K562 (cell line): ENCODE measurements around the gene SNTG2. TPM values are rescaled to one million over a fixed set of nuclear protein-coding genes. Genes with fewer than 3 reads are reported as not detected.

Experiments
- ATAC-seq: fragments of 200-7000 bp; cut with Tn5 transposase; 3 replicates; pipeline ENCODE4 v1.9.1; 2020; ENCODE audit warnings: moderate library complexity
- BruUV-seq: library from RNA; stranded (reverse); fragments of 400-500 nt; replicated peaks from 2 replicates; lab custom pipeline; 2021; lab: Mats Ljungman, UMichigan
- CTCF ChIA-PET: fragments of 300-600 bp; formaldehyde crosslinking; extraction: SDS; loops from one replicate; lab custom pipeline; 2021; ENCODE audit warnings: low intra/inter-chr PET ratio; lab: Yijun Ruan, JAX
- POLR2A ChIA-PET: fragments of 300-600, 350-650 bp; sonication (Branson Sonifier 250); formaldehyde crosslinking; extraction: SDS; loops from one replicate; lab custom pipeline; 2021; ENCODE audit warnings: antibody characterized with exemption, inconsistent platforms; lab: Yijun Ruan, JAX
- DNase-seq, 4 experiments: peaks; one replicate each; pipeline versions ENCODE4 v3.0.0 to v3.0.0-alpha.2; 2011 to 2018; ENCODE audit warnings: low spot score in 3 of 4, mixed read lengths in 3 of 4; ENCODE audit errors: extremely low read depth in 1 of 4
- FAIRE-seq: peaks from 2 replicates; lab custom pipeline; 2011; peaks lifted over from hg19 to GRCh38; lab: Jason Lieb, UNC
- H2AFZ ChIP-seq: 2 replicates; pipeline ENCODE4 v1.6.0; 2011; ENCODE audit warnings: low read depth, low read length, control low read depth, inconsistent platforms
- H3K27ac ChIP-seq: fragments of 200-600 bp; 3 replicates; pipeline ENCODE4 v1.8.0; 2011; ENCODE audit warnings: low read depth, mild to moderate bottlenecking, control low read depth, inconsistent platforms, low read length, moderate library complexity, mixed read lengths; ENCODE audit errors: extremely low read depth
- H3K27me3 ChIP-seq, 2 experiments: fragments of 300-600 bp in 1 of 2; 2 replicates in 1 of 2; 3 replicates in 1 of 2; pipeline versions ENCODE4 v1.6.0 to v1.8.0; 2011; ENCODE audit warnings: inconsistent platforms in 2 of 2, low read length in 2 of 2, mild to moderate bottlenecking in 1 of 2, mixed read lengths in 1 of 2, moderate library complexity in 1 of 2; ENCODE audit not compliant: control insufficient read depth in 2 of 2, insufficient read depth in 2 of 2
- H3K36me3 ChIP-seq: fragments of 300-600 bp; 3 replicates; pipeline ENCODE4 v1.8.0; 2011; ENCODE audit warnings: mild to moderate bottlenecking, low read length, inconsistent platforms; ENCODE audit not compliant: control insufficient read depth, insufficient read depth
- H3K4me1 ChIP-seq, 2 experiments: fragments of 200-600 bp in 1 of 2; replicated peaks in 1 of 2; 2 replicates in 1 of 2; 3 replicates in 1 of 2; pipeline versions ENCODE4 v1.5.1 to v1.8.0; 2011; ENCODE audit warnings: inconsistent platforms in 2 of 2, low read length in 2 of 2, mild to moderate bottlenecking in 1 of 2, mixed read lengths in 1 of 2, moderate library complexity in 1 of 2; ENCODE audit not compliant: control insufficient read depth in 2 of 2, insufficient read depth in 2 of 2
- H3K4me2 ChIP-seq: 2 replicates; pipeline ENCODE4 v1.6.1; 2011; ENCODE audit warnings: low read length, control low read depth, inconsistent platforms, mixed read lengths; ENCODE audit not compliant: insufficient read depth
- H3K4me3 ChIP-seq: fragments of 200-600 bp; sonication (generic), shearing (Covaris generic); 2 replicates; pipeline ENCODE4 v1.5.1; 2016; ENCODE audit warnings: control low read depth, inconsistent platforms
- H3K79me2 ChIP-seq: fragments of 200-600 bp; 3 replicates; pipeline ENCODE4 v1.8.0; 2011; ENCODE audit warnings: low read length, inconsistent platforms; ENCODE audit not compliant: control insufficient read depth, insufficient read depth
- H3K9ac ChIP-seq, 2 experiments: 2 replicates each; pipeline versions ENCODE4 v1.6.0 to v1.6.1; 2011; ENCODE audit warnings: low read depth in 2 of 2, low read length in 2 of 2, control low read depth in 1 of 2, inconsistent platforms in 1 of 2, mild to moderate bottlenecking in 1 of 2, mixed read lengths in 1 of 2; ENCODE audit not compliant: insufficient read depth in 1 of 2
- H3K9me1 ChIP-seq: one replicate; pipeline ENCODE4 v1.6.0; 2011; ENCODE audit warnings: inconsistent platforms, mild to moderate bottlenecking, low read length, moderate library complexity; ENCODE audit not compliant: control insufficient read depth, insufficient read depth
- H3K9me3 ChIP-seq: replicated peaks from 2 replicates; pipeline ENCODE4 v1.5.1; 2011; ENCODE audit warnings: low read depth, low read length, inconsistent platforms; ENCODE audit not compliant: control insufficient read depth, insufficient read depth
- H4K20me1 ChIP-seq: replicated peaks from 2 replicates; pipeline ENCODE4 v1.6.1; 2011; ENCODE audit warnings: low read length, inconsistent platforms, mixed read lengths; ENCODE audit not compliant: control insufficient read depth, insufficient read depth
- BRD4 ChIP-seq: fragments of 200-600 bp; sonication (generic); IDR thresholded peaks from 2 replicates; pipeline ENCODE4 v1.6.1; 2017; ENCODE audit warnings: inconsistent platforms
- E2F5 ChIP-seq: sonication (generic); formaldehyde crosslinking; IDR thresholded peaks from 2 replicates; pipeline ENCODE4 v1.8.0; 2022; ENCODE audit warnings: mild to moderate bottlenecking, missing genetic modification reagents
- FIP1L1 ChIP-seq: fragments of 200-400 bp; formaldehyde crosslinking; IDR thresholded peaks from 2 replicates; pipeline ENCODE4 v1.6.1; 2018; ENCODE audit warnings: mild to moderate bottlenecking, low read depth, low read length; ENCODE audit not compliant: poor library complexity, severe bottlenecking
- HNRNPH1 ChIP-seq: fragments of 200-400 bp; formaldehyde crosslinking; optimal IDR thresholded peaks from 2 replicates; pipeline ENCODE3; 2017; ENCODE audit warnings: low read depth, mild to moderate bottlenecking, low read length, moderate library complexity
- KAT7 ChIP-seq: sonication (generic); formaldehyde crosslinking; IDR thresholded peaks from 2 replicates; pipeline ENCODE4 v1.8.0; 2022; ENCODE audit warnings: missing genetic modification reagents, mild to moderate bottlenecking, borderline replicate concordance
- KDM5B ChIP-seq: fragments of 200-600 bp; sonication (generic); IDR thresholded peaks from 2 replicates; pipeline ENCODE4 v1.6.1; 2012; ENCODE audit warnings: low read depth, mild to moderate bottlenecking, moderate library complexity, low read length, control low read depth, inconsistent platforms; ENCODE audit not compliant: insufficient replicate concordance
- NR0B1 ChIP-seq: fragments of 450-650 bp; IDR thresholded peaks from one replicate; pipeline ENCODE4 v1.6.1; 2018; ENCODE audit warnings: mild to moderate bottlenecking, moderate library complexity; ENCODE audit not compliant: partially characterized antibody
- SMAD1 ChIP-seq: fragments of 150-350 bp; IDR thresholded peaks from 2 replicates; pipeline ENCODE4 v1.6.1; 2014; ENCODE audit warnings: low read length, low read depth; ENCODE audit not compliant: partially characterized antibody
- SUPT5H ChIP-seq: fragments of 450-650 bp; IDR thresholded peaks from 2 replicates; pipeline ENCODE4 v1.6.1; 2016
- ZBTB43 ChIP-seq: sonication (generic); formaldehyde crosslinking; IDR thresholded peaks from 2 replicates; pipeline ENCODE4 v1.8.0; 2023; ENCODE audit warnings: mild to moderate bottlenecking, missing genetic modification reagents
- ZC3H4 ChIP-seq: sonication (generic); formaldehyde crosslinking; IDR thresholded peaks from 2 replicates; pipeline ENCODE4 v1.9.0; 2021; ENCODE audit warnings: missing genetic modification reagents, borderline replicate concordance
- ZNF133 ChIP-seq: fragments of 250-450 bp; sonication (Bioruptor Pico); IDR thresholded peaks from 2 replicates; pipeline ENCODE4 v1.4.0; 2020; ENCODE audit warnings: mild to moderate bottlenecking
- ZNF561 ChIP-seq: fragments of 450-650 bp; formaldehyde crosslinking; conservative IDR thresholded peaks from 2 replicates; pipeline ENCODE4 v1.4.0; 2020; ENCODE audit warnings: mild to moderate bottlenecking, moderate library complexity
- ZZZ3 ChIP-seq: fragments of 450-650 bp; IDR thresholded peaks from 2 replicates; pipeline ENCODE4 v1.6.1; 2016; ENCODE audit warnings: antibody characterized with exemption, mild to moderate bottlenecking, moderate library complexity
- WGBS: fragments of 100-300 bp; shearing (Covaris generic); methylation state at CpG from one replicate; pipeline ENCODE4 v1.1.6; 2016; ENCODE audit warnings: low coverage, mixed read lengths; ENCODE audit not compliant: insufficient coverage; ENCODE audit errors: missing lambda C conversion rate; 5-methylcytosine and 5-hydroxymethylcytosine counted together
- in situ Hi-C: fragments of 300-500 bp; cut with MboI; formaldehyde crosslinking; loops from 4 replicates; pipeline ENCODE4 v1.15.0; 2018; ENCODE audit warnings: inconsistent platforms, mixed read lengths
- intact Hi-C: fragments of 100-400 bp; cut with micrococcal nuclease; formaldehyde crosslinking; loops from 2 replicates; pipeline ENCODE4 v1.14.2; 2022
- polyA plus RNA-seq, 8 experiments: library from polyadenylated mRNA; depleted of rRNA in 4 of 8; stranded (reverse) in 5 of 8; unstranded in 3 of 8; fragments of >200 nt; fragmentation: Nextera tagmentation in 2 of 8; fragmentation: Illumina TruSeq in 1 of 8; extraction: Ambion mirVana in 2 of 8; extraction: Trizol in 1 of 8; gene quantifications; 2 replicates each; pipeline versions ENCODE4 v1.2.1 to v1.2.3, GENCODE V29; 2011 to 2014; ENCODE audit warnings: inconsistent platforms in 1 of 8, missing spikeins in 1 of 8
- total RNA-seq, 7 experiments: library from RNA; depleted of rRNA in 6 of 7; stranded (reverse); fragments of >200 nt in 6 of 7; fragmentation: Illumina TruSeq in 2 of 7; extraction: Trizol in 2 of 7; gene quantifications; 2 replicates each; pipeline versions ENCODE4 v1.2.1 to v1.2.3, GENCODE V29; 2011 to 2021; ENCODE audit warnings: low replicate concordance in 1 of 7

SNTG2 gene
- total and polyA plus RNA-seq, 9 of the 15 experiments (the other 6 are each of a cell fraction or from before 2014, with no cell fraction given), result not detected

- Histone ChIP-seq H3K4me1 (no peaks in the 10 kb centered on the region), H3K79me2 (no peaks in the 10 kb centered on the region), H2AFZ (no peak overlapping the region), H3K36me3 (no peaks in the 10 kb centered on the region), H3K9ac (no peak overlapping the region), H3K27ac (no peak overlapping the region), H3K4me2 (no peak overlapping the region), H4K20me1 (no peaks in the 10 kb centered on the region; the same call in 1 of the 2 replicates), H3K4me3 (no peak overlapping the region), H3K27me3 (peaks cover 2 to 30% of the 10 kb centered on the region in 2 experiments; a peak in 3 of 5 replicates), H3K9me1 (no peaks in the 10 kb centered on the region), H3K9me3 (no peaks in the 10 kb centered on the region)
- ATAC-seq, result no peak
- WGBS, result 0% methylated on average over 3 of the region's 5 CpGs
- no peak for FAIRE-seq
- TF ChIP-seq FIP1L1 (no peak), NR0B1 (no peak), ZNF133 (no peak), ZC3H4 (no peak)
- POLR2A ChIA-PET, result interaction anchor here (1.1 kb wide), 1 partner anchor 54 kb away, joined by 3 read pairs; no protein-coding TSS in a partner anchor
- no TSS peak for BruUV-seq
- in situ Hi-C loops, result no loop called here
- CTCF ChIA-PET, result no interaction called here
- no peak for DNase-seq
- intact Hi-C loops, result no loop called here
These were observed 44.9 kb upstream of the SNTG2 start for GRCh38 chr2:905833-906140.

- no peak overlapping the region for H3K9ac ChIP-seq
- DNase-seq, result no peak
- no peaks in the 10 kb centered on the region for H3K9me1 ChIP-seq
- WGBS, result 13% methylated on average over 7 of the region's 7 CpGs
- H3K27me3 ChIP-seq, result peaks cover 2 to 38% of the 10 kb centered on the region in 2 experiments; a peak in 4 of 5 replicates
- ChIA-PET POLR2A (no interaction called here), CTCF (no interaction called here)
- H3K36me3 ChIP-seq, result no peaks in the 10 kb centered on the region
- no TSS peak for BruUV-seq
- H3K27ac ChIP-seq, result no peak overlapping the region
- intact Hi-C loops (no loop called here), in situ Hi-C loops (no loop called here)
- H3K4me1 ChIP-seq, result no peaks in the 10 kb centered on the region
- H4K20me1 ChIP-seq, result no peaks in the 10 kb centered on the region; the same call in 1 of the 2 replicates
- no peaks in the 10 kb centered on the region for H3K79me2 ChIP-seq
- no peak overlapping the region for H3K4me3 ChIP-seq
- no peak for ATAC-seq
- no peak for FAIRE-seq
- no peaks in the 10 kb centered on the region for H3K9me3 ChIP-seq
- H2AFZ ChIP-seq, result no peak overlapping the region
- no peak overlapping the region for H3K4me2 ChIP-seq
- TF ChIP-seq SMAD1, result no peak
- TF ChIP-seq BRD4, result no peak
- no peak for TF ChIP-seq HNRNPH1
- TF ChIP-seq ZBTB43 (CRISPR knock-in tag), result no peak
- no peak for TF ChIP-seq SUPT5H
- TF ChIP-seq E2F5 (CRISPR knock-in tag), result no peak
- no peak for TF ChIP-seq ZNF561 (CRISPR knock-in tag)
- no peak for TF ChIP-seq ZZZ3
- no peak for TF ChIP-seq KDM5B
- TF ChIP-seq KAT7 (CRISPR knock-in tag), result no peak
These were observed 42.9 kb upstream of the SNTG2 start for GRCh38 chr2:907706-908105.
